ENCODE results near the gene COG6.

DNA sequence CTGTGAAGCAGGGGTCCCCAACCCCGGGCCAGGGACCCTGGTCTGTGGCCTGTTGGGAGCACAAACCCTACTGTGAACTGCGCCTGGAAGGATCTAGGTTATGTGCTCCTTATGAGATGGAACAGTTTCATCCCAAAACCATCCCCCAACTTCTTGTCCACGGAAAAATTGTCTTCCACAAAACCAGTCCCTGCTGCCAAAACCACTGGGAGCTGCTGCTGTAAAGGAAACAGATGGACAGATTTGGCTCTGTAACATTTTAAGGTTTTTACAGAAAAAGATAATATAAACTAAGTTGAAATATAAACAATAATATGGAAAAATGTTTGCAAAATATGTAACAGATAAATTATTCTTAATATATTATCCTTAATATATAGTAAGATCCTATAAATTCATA is 73.7 kb downstream of the COG6 start:
- TF ChIP-seq, protein P1, sequence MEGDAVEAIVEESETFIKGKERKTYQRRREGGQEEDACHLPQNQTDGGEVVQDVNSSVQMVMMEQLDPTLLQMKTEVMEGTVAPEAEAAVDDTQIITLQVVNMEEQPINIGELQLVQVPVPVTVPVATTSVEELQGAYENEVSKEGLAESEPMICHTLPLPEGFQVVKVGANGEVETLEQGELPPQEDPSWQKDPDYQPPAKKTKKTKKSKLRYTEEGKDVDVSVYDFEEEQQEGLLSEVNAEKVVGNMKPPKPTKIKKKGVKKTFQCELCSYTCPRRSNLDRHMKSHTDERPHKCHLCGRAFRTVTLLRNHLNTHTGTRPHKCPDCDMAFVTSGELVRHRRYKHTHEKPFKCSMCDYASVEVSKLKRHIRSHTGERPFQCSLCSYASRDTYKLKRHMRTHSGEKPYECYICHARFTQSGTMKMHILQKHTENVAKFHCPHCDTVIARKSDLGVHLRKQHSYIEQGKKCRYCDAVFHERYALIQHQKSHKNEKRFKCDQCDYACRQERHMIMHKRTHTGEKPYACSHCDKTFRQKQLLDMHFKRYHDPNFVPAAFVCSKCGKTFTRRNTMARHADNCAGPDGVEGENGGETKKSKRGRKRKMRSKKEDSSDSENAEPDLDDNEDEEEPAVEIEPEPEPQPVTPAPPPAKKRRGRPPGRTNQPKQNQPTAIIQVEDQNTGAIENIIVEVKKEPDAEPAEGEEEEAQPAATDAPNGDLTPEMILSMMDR (IDR thresholded peaks at IDR 0.05): no peak
- no peak for TF ChIP-seq SIN3A (IDR thresholded peaks at IDR 0.05; ENCODE audit: borderline replicate concordance, insufficient read depth, low read depth, low read length)

All from Panc1 (cell line).